GM12878 (cell line): Measurements from ENCODE around the gene PINLYP. TPM values are rescaled to one million over a fixed set of nuclear protein-coding genes. Genes with fewer than 3 reads are reported as not detected.

ENCODE experiments used
- BCL3 ChIP-seq: IDR thresholded peaks from 2 replicates; pipeline ENCODE4 v1.6.1; 2011; ENCODE audit warnings: borderline replicate concordance, low read depth, mild to moderate bottlenecking, moderate library complexity, low read length; ENCODE audit not compliant: insufficient read depth, poor library complexity, severe bottlenecking
- BCLAF1 ChIP-seq: fragments of 450-650 bp; IDR thresholded peaks from 2 replicates; pipeline ENCODE4 v1.6.1; 2017; ENCODE audit warnings: antibody characterized with exemption, mild to moderate bottlenecking, moderate library complexity
- CTCF ChIP-seq, 3 experiments: IDR thresholded peaks in 2 of 3; conservative IDR thresholded peaks in 1 of 3; 2 replicates each; pipeline ENCODE4 v1.5.1; 2011; ENCODE audit warnings: low read depth in 3 of 3, low read length in 3 of 3, mild to moderate bottlenecking in 3 of 3, control low read depth in 2 of 3, moderate library complexity in 2 of 3, inconsistent platforms in 1 of 3, mixed read lengths in 1 of 3; ENCODE audit not compliant: control insufficient read depth in 2 of 3, insufficient read depth in 1 of 3; ENCODE audit errors: extremely low read depth in 1 of 3
- E2F8 ChIP-seq: fragments of 450-650 bp; IDR thresholded peaks from 2 replicates; pipeline ENCODE4 v1.6.1; 2018; ENCODE audit warnings: mild to moderate bottlenecking, low read depth, moderate library complexity; ENCODE audit not compliant: partially characterized antibody
- EP300 ChIP-seq, 2 experiments: fragments of 150-350 bp in 1 of 2; IDR thresholded peaks; 2 replicates each; pipeline ENCODE4 v1.6.1; 2011 to 2012; ENCODE audit warnings: low read depth in 2 of 2, low read length in 2 of 2, borderline replicate concordance in 1 of 2, improper control_type of control experiment in 1 of 2, inconsistent platforms in 1 of 2; ENCODE audit not compliant: control insufficient read depth in 1 of 2
- HDAC6 ChIP-seq: fragments of 200-600 bp; sonication (generic); IDR thresholded peaks from one replicate; pipeline ENCODE4 v1.8.0; 2017; ENCODE audit warnings: antibody characterized with exemption; ENCODE audit not compliant: unreplicated experiment
- HDGF ChIP-seq: fragments of 450-650 bp; IDR thresholded peaks from 2 replicates; pipeline ENCODE4 v1.6.1; 2016; ENCODE audit warnings: antibody characterized with exemption
- KDM1A ChIP-seq: fragments of 200-600 bp; sonication (generic); IDR thresholded peaks from 2 replicates; pipeline ENCODE4 v1.6.1; 2016; ENCODE audit warnings: borderline replicate concordance
- MEF2A ChIP-seq: IDR thresholded peaks from 2 replicates; pipeline ENCODE4 v1.6.1; 2011; ENCODE audit warnings: low read depth, mild to moderate bottlenecking, low read length, moderate library complexity; ENCODE audit not compliant: insufficient read depth
- NRF1 ChIP-seq: conservative IDR thresholded peaks from 2 replicates; pipeline ENCODE4 v1.6.1; 2011; ENCODE audit warnings: mild to moderate bottlenecking, low read depth, low read length, improper control_type of control experiment
- PKNOX1 ChIP-seq: fragments of 450-650 bp; IDR thresholded peaks from 2 replicates; pipeline ENCODE4 v1.6.1; 2016; ENCODE audit warnings: mild to moderate bottlenecking
- SRF ChIP-seq, 2 experiments: IDR thresholded peaks; 2 replicates each; pipeline ENCODE4 v1.6.1; 2011; ENCODE audit warnings: low read depth in 2 of 2, low read length in 2 of 2, mild to moderate bottlenecking in 1 of 2, moderate library complexity in 1 of 2
- STAT1 ChIP-seq: fragments of 450-650 bp; conservative IDR thresholded peaks from 2 replicates; pipeline ENCODE4 v1.6.1; 2014; ENCODE audit warnings: antibody characterized with exemption, mild to moderate bottlenecking
- WRNIP1 ChIP-seq: IDR thresholded peaks from 2 replicates; pipeline ENCODE4 v1.6.1; 2011; ENCODE audit warnings: low read depth, low read length, improper control_type of control experiment, borderline replicate concordance
- YBX1 ChIP-seq: fragments of 450-650 bp; IDR thresholded peaks from 2 replicates; pipeline ENCODE4 v1.6.1; 2016; ENCODE audit warnings: antibody characterized with exemption
- ZSCAN29 ChIP-seq: fragments of 450-650 bp; IDR thresholded peaks from 2 replicates; pipeline ENCODE4 v1.6.1; 2017; ENCODE audit warnings: mild to moderate bottlenecking, moderate library complexity
- polyA plus RNA-seq, 11 experiments: library from polyadenylated mRNA; depleted of rRNA in 4 of 11; unstranded in 6 of 11; stranded (reverse) in 5 of 11; fragments of >200 nt; fragmentation: Nextera tagmentation in 4 of 11; fragmentation: Illumina TruSeq in 1 of 11; extraction: Ambion mirVana in 4 of 11; extraction: Trizol in 1 of 11; gene quantifications; 1 replicate in 1 of 11; 2 replicates in 10 of 11; pipeline versions ENCODE4 v1.2.1 to v1.2.3, GENCODE V29; 2011 to 2016; ENCODE audit warnings: inconsistent platforms in 2 of 11, missing spikeins in 2 of 11, low read depth in 1 of 11
- total RNA-seq, 4 experiments: library from RNA; depleted of rRNA in 3 of 4; stranded (reverse); fragments of >200 nt in 3 of 4; fragmentation: Illumina TruSeq in 1 of 4; extraction: Trizol in 1 of 4; gene quantifications; 2 replicates each; pipeline versions ENCODE4 v1.2.1 to v1.2.3, GENCODE V29; 2013 to 2021

Gene PINLYP
- total and polyA plus RNA-seq, 10 of the 15 experiments (the other 5 are each of a cell fraction or from before 2014, with no cell fraction given) = 1.0 to 26.9 (median 11.4) TPM

- no peak for TF ChIP-seq MEF2A
- no peak for TF ChIP-seq HDGF
- TF ChIP-seq YBX1 = no peak
- TF ChIP-seq BCLAF1 = no peak
- TF ChIP-seq EP300 (IDR thresholded peaks at IDR 0.05; ENCODE audit: borderline replicate concordance in 1 of 2, control insufficient read depth in 1 of 2, low read depth in 2 of 2, low read length in 2 of 2) = no peak
- no peak for TF ChIP-seq STAT1
- peak; percentile 51 for TF ChIP-seq HDAC6
- no peak for TF ChIP-seq ZSCAN29
- TF ChIP-seq PKNOX1 = no peak
- no peak for TF ChIP-seq KDM1A
- TF ChIP-seq SRF (IDR thresholded peaks at IDR 0.05; ENCODE audit: low read depth in 2 of 2, low read length in 2 of 2) = 0 out of 4 replicates have a peak, but pooled peaks of 1 of the 2 experiments have one; percentile 19
- TF ChIP-seq NRF1 = no peak
- TF ChIP-seq CTCF (IDR thresholded peaks at IDR 0.05 in 2 of 3, conservative IDR thresholded peaks at IDR 0.05 in 1 of 3; ENCODE audit: control insufficient read depth in 2 of 3, extremely low read depth in 1 of 3, insufficient read depth in 1 of 3, low read depth in 3 of 3, low read length in 3 of 3) = no peak
- no peak for TF ChIP-seq BCL3
- no peak for TF ChIP-seq WRNIP1
- TF ChIP-seq E2F8 = no peak
Observed at GRCh38 chr19:43526884-43527859, 48.4 kb upstream of the PINLYP start, which contains the start of gene ETHE1 (continued).
